GM12892 (cell line): Measurements from ENCODE around the gene ZDHHC14.

Experiments
- POLR2A ChIP-seq: IDR thresholded peaks from 2 replicates; pipeline ENCODE4 v1.6.1; 2011; ENCODE audit warnings: low read depth, low read length, control low read depth
- POLR2AphosphoS5 ChIP-seq: IDR thresholded peaks from 2 replicates; pipeline ENCODE4 v1.6.1; 2011; ENCODE audit warnings: low read depth, low read length, control low read depth
- TAF1 ChIP-seq: IDR thresholded peaks from 2 replicates; pipeline ENCODE4 v1.6.1; 2011; ENCODE audit warnings: low read depth, mild to moderate bottlenecking, control low read depth, low read length, borderline replicate concordance

GRCh38 chr6:157396026-157396425, 15.0 kb downstream of the ZDHHC14 start:
- TF ChIP-seq POLR2AphosphoS5, result no peak
- TF ChIP-seq POLR2A, result no peak
- TF ChIP-seq TAF1, result no peak
